ENCODE measurements around the gene EEF2K.

EEF2K gene

GRCh38 chr16:22316411-22316811 lies 110.3 kb downstream of the EEF2K start:
- no peak for DNase-seq (ENCODE audit: low read depth in 2 of 2)

GRCh38 chr16:22317001-22317530 lies 111.0 kb downstream of the EEF2K start:
- no peak for DNase-seq (ENCODE audit: low read depth in 2 of 2)

- no peak for DNase-seq (ENCODE audit: low read depth in 2 of 2)
These were observed 111.5 kb downstream of the EEF2K start for GRCh38 chr16:22317625-22318024.

GRCh38 chr16:22318690-22319358 lies 112.7 kb downstream of the EEF2K start:
- DNase-seq (ENCODE audit: low read depth in 2 of 2), result peak in 1 of 2 donors; percentile 19

- no peak for DNase-seq (ENCODE audit: low read depth in 2 of 2)
These were observed 114.7 kb downstream of the EEF2K start for GRCh38 chr16:22320572-22321339.

GRCh38 chr16:22321340-22322001 lies 115.4 kb downstream of the EEF2K start:
- peak; percentile 23 to 28 for DNase-seq (ENCODE audit: low read depth in 2 of 2)

- no peak for DNase-seq (ENCODE audit: low read depth in 2 of 2)
These were observed 116.0 kb downstream of the EEF2K start for GRCh38 chr16:22322021-22322471.

- no peak for DNase-seq (ENCODE audit: low read depth in 2 of 2)
These were observed 116.7 kb downstream of the EEF2K start for GRCh38 chr16:22322741-22323140.

- DNase-seq (ENCODE audit: low read depth in 2 of 2), result no peak
These were observed 117.3 kb downstream of the EEF2K start for GRCh38 chr16:22323173-22323958.

GRCh38 chr16:22323959-22324786 lies 118.1 kb downstream of the EEF2K start:
- DNase-seq (ENCODE audit: low read depth in 2 of 2), result no peak

- DNase-seq (ENCODE audit: low read depth in 2 of 2), result no peak
These were observed 118.9 kb downstream of the EEF2K start for GRCh38 chr16:22324787-22325597.

GRCh38 chr16:22325598-22326368 lies 119.7 kb downstream of the EEF2K start:
- DNase-seq (ENCODE audit: low read depth in 2 of 2), result no peak

GRCh38 chr16:22326369-22326652 lies 120.2 kb downstream of the EEF2K start:
- no peak for DNase-seq (ENCODE audit: low read depth in 2 of 2)

GRCh38 chr16:22326771-22327445 lies 120.8 kb downstream of the EEF2K start:
- no peak for DNase-seq (ENCODE audit: low read depth in 2 of 2)

GRCh38 chr16:22327446-22327775 lies 121.3 kb downstream of the EEF2K start:
- DNase-seq (ENCODE audit: low read depth in 2 of 2), result no peak

GRCh38 chr16:22328081-22328725 lies 122.1 kb downstream of the EEF2K start:
- DNase-seq (ENCODE audit: low read depth in 2 of 2), result no peak

- no peak for DNase-seq (ENCODE audit: low read depth in 2 of 2)
These were observed 123.2 kb downstream of the EEF2K start for GRCh38 chr16:22329199-22329695.

GRCh38 chr16:22330326-22330725 lies 124.2 kb downstream of the EEF2K start:
- DNase-seq (ENCODE audit: low read depth in 2 of 2), result no peak

Data from stimulated activated CD8-positive, alpha-beta memory T cell treated with anti-CD3 and anti-CD28 coated beads, Interleukin-15, amount 100 ng/mL, for 4 hours (primary cell).